ENCODE results near the gene VTI1A. TPM values are rescaled to one million over a fixed set of nuclear protein-coding genes. Genes with fewer than 3 reads are reported as not detected.
"Not testable (repeated sequence)": the region's sequence is repeated elsewhere in the genome, so short reads cannot be mapped to it uniquely, and the experiment has no call there.

VTI1A gene
- total RNA-seq, 1 experiment from 2014 or later, result 30.5 TPM

DNA sequence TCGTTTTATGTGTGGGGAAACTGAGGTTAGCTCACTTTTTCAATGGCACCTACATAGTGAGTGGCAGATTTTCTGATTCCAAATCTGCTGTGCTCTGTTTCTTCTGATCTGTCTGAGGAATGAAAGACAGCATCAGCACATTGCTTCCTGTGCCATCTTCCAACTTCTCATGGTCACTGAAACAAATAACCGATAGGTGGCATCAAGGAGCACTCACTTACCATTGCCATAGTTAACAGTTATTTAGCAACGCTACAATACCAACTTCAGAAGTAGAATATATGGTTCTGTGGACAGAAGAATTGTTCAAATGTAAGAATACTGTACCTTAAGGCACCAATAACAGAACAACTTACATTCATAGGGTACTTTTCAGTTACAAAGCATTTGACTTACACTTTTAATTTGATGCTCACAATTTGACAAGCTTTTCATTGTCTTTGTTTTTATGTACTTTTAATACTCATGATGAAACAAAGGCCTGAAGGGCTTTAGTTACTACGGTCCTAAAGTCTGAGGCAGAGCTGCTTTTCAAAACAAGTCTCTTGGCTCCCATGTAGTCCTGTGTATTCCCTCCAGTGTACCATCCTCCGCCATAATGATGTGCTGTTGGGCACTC lies 274.2 kb downstream of the VTI1A start:
- DNase-seq (ENCODE audit: low spot score), result peak; percentile 77

DNA sequence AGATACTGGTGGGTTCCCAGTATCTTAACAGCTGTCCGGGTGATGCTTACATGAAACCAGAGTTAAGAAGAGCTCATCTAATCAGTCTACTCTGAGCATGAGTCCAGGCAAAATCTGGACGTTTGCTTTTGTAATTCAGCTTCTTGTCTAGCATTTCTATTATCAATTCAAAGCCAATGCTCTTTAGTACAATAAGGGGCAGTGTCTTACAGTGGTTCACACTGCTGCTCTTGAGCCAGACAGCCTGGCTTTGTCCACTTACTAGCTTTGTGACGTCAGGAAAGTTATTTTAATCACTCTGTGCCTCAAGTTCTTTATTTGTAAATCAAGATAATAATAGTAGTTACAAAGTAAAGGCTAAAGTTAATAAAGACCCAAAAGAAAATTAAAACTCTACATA lies 275.7 kb downstream of the VTI1A start:
- no peak for DNase-seq (ENCODE audit: low spot score)

DNA sequence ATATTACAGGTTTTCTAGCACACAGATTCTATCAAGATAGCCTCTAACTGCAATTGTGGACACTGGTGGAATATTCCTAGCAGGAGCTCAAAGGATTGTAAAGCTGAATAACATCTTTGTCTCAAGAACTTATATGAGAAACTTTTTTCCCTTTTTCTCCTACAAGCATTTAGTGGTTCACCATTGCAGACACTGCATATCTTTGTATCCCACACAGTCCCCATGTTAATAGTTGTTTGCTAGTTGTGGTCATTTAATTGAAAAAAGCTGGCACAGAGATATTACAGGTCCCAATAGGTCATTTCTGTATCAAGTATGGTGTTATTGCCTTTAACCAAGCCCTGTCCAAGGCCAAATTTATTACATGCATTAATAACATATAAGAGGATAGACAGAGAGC lies 276.9 kb downstream of the VTI1A start:
- DNase-seq (ENCODE audit: low spot score), result no peak

DNA sequence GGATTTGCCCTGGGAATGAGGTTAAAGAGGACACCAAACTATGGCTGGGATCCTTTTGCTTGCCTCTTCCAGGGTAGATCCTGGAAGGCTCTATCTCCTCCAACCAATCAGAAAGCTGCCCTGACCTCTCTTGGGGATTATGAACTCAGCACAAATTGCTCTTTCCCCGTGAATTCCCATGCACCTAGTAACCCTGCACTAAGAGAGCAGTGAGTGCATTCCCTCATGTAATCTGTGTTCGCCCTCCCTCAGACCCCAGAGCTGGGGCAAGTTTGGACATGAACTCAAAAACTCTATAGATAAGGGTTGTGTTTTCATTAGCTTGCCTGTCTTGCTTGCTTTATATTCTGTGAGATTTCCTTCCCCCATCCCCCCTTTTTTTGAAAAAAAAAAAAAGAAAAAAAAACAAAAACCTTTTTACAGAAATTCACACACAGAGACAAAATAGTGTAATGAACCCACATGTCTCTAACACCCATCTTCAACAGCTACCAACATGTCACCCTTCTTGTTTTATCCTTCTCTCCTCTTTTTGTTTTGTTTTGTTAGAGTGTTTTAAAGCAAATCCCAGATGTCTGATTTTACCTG lies 277.5 kb downstream of the VTI1A start:
- no peak for DNase-seq (ENCODE audit: low spot score)

DNA sequence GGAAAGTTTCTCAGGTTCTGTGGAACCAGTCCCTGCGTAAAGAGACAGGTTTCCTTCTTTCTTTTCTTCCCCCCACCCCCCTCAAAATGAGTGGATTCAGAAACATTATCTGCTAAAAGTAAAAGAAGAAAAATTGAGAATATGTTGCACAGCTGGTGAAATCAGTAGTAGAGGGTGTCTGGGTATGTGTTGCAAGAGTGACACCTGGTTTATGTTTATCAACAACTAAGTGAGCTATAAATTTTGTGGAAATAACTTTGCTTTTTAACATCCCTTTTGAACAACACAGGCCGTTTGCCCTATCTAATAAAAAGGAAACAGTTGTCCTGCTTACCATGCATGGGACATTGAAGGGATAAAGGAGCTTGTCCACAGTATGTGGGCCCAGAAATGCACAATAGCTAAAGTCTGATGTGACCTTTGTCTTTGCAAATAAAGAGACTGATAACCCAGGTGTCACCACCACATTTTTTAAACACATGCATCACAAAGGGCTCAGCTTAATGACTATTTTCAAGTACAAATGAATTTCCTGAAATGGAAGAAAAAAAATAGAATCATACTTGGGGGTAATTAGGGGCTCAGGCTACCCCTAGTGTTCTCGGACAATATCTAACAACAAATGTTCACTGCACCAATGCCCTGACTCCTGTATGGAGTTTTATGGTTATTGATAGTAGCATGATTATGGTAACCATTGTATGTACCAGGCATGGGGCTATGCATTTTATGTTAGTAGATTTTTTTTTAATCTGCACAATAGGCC lies 281.3 kb downstream of the VTI1A start:
- DNase-seq (ENCODE audit: low spot score), result peak; percentile 35

DNA sequence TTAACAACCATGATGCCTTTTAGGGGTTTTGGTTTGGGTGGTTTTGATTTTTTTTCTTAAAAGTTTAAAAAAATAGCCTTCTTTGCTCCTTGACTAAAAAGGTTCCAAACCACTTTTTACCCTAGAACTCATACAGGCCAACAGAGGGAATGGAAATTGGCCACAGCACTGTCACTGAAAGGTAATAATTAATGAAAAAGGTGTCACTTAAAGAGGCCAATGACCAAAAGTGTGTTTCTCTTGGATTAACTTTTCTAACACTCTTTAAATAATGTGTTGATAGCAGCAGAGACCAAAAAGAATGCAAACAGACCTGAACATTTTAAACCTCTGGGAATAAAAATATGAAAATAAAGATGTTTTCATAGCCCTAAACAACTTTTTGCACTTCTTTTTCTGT lies 282.0 kb downstream of the VTI1A start:
- no peak for DNase-seq (ENCODE audit: low spot score)

DNA sequence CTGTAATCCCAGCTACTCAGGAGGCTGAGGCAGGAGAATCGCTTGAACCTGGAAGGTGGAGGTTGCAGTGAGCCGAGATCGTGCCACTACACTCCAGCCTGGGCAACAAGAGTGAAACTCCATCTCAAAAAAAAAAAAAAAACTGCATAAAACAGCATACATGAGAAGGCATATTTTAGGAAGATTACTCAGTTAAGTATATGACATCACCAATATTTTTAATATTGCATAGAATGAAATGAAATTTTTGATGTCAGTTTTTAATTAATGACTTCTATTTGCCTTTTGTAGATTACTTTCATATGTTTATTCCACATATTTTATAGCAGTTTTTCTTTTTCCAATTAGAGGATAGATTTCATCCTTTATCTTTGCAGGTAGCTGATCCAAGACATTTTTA lies 284.4 kb downstream of the VTI1A start:
- DNase-seq (ENCODE audit: low spot score), result not testable (repeated sequence)

DNA sequence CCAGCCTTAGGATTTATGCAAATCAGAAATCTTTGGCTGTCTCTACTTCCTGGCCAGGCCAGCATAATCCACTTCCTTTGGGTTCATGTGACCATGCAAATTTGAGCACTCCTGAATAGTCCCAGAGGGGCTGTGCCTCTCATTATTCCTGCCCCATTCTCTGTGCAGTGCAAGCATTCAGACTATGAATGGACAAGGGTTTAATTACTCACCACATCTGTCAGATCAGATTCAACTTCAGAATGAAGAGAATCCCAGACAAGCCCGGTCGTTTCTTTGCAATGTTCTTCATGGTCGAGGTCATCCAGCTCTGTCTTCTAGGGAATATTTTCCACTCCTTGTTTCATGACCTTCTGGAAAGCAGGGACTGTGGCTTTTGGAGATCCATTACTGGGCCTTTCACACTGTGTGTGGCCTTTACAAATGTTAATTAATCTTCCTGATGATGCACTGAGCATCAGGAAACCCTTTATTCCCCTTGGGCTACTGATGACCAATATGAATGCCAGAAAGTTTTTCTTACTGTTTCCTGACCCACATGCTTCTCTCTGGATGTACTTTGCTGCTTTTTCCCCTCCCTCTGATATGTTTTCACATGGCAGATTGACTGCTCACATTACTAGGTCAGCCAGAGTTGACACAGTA lies 285.4 kb downstream of the VTI1A start:
- no peak for DNase-seq (ENCODE audit: low spot score)

DNA sequence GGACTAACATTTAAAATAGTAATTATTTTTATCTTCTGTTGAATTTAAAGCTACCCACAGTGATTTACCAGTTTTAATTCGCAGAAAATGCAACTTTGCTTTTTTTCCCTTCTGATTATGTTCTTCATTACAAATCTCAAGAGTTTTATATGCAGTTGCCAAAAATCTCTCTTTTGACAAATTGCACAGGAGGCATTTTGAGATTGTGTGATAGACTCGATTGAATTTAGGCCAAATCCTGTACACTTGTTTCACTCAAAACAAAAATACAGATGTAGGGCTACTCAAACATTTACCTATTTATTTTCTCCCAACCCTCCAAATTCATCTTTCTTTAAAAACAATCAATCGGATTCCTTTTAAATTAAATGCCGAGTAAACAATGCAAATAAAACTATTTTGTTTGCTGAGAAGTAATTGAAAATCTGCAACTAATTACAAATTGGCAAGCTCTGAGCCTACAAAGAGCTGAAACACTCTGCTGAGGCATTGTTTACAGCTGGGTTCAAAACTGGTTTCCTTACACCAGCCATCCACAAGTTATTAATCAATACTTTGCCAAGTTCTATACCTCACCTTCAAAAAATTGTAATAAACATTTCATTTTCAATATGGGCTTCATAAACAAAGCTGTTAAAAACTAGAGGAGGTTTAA lies 288.2 kb downstream of the VTI1A start:
- DNase-seq (ENCODE audit: low spot score), result no peak

DNA sequence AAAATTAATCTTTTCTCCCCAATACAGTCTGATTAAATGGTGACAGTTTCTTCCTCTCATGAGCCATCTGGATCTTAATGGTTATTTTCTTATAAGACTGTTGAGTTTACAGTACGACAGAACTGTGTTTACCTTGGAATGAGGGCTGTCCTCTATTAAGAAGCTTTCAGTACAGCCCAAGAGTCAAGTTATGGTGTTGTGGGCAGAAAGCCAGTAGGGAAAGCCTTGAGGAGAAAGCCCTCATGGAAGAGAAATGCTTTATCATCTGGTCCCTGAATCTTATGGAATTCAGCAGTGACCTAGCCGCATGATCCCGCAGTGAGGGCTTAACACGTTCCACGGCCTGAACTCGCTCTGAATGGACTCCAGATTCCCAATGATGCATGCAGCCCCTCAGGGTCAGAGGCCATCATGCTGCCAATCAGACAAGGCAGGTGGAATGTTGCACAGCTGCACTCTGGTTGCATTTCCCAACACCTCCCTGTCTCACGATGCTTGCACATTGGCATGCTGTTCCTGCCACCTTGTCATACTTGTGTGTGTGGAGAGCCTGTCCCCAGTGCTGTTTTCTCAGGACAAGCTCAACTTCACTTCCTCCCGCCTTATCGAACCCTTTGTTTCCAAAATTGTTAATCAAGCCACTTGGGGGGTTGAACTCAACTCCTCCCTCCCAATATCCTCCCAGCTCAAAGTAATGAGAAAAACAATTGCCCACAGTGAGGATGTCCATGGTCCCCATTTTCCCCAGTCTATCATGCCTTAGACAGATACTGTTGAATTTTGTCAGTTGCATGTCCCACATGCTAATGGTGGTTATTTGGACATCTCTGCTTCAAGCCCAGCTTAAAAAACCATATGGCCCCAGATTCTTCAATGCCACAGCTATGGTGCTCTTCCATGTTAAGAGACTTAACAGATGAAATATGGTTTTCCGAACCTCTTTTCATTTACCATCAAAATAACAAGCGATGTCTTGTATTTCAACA lies 291.9 kb downstream of the VTI1A start:
- DNase-seq (ENCODE audit: low spot score), result no peak

DNA sequence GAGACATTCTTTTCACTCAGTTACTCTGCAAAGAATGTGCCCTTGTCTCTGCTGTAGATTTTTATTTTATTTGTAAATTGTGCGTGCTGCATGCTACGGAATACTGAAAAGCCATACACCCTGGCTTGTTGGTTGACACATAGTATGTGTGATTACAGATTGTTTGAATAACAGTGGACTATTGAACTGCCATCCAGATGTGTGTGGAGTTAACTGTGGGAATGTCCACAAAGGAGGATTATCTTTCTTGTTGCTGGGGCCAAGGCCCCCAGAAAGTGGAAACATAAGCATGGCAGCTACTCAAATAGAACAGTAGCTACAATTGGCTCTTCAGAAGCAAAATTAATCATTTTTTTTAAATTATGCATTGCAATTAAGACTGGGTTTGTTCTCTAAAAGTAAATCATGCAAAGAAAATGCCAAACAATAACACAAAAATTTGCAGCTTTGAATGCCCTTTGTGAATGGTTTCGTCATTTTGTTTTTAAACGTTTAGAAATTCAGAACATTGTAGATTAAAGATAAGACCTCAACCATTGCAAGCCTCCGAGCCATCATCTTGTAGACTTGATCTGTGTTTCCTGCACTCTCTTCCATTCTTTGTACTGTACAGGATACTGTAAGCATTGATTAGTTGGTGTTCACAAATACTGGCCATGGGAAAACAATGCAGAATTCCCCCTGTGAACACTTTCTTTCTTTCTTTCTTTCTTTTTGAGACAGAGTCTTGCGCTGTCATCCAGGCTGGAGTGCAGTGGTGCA lies 292.8 kb downstream of the VTI1A start:
- no peak for DNase-seq (ENCODE audit: low spot score)

DNA sequence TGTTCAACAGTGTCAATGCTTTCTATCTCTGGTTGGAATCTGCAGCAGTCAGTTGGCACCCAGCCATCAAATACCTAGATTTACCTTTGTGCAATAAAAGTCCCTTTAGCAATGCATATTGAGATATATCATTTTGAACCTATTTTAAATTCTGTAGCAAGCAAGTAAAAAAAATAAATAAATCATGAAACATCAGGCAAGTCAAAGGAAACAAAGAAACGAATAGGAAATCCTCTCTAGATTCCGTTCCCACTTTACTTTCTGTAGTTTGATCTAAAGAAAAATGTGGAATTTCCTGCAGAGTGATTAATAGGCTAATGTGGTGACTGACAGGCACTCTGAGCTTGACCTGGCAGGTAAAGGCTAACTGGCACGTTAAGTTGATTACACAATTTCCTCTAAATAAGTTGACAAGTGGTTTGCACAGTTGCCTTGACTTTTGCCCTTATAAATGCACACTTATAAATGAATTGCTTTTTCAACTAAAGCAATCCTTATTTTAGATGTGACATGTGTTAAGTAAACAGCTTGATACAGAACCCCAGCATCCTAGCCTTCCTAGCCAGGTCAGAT lies 294.9 kb downstream of the VTI1A start:
- DNase-seq (ENCODE audit: low spot score), result peak; percentile 90

DNA sequence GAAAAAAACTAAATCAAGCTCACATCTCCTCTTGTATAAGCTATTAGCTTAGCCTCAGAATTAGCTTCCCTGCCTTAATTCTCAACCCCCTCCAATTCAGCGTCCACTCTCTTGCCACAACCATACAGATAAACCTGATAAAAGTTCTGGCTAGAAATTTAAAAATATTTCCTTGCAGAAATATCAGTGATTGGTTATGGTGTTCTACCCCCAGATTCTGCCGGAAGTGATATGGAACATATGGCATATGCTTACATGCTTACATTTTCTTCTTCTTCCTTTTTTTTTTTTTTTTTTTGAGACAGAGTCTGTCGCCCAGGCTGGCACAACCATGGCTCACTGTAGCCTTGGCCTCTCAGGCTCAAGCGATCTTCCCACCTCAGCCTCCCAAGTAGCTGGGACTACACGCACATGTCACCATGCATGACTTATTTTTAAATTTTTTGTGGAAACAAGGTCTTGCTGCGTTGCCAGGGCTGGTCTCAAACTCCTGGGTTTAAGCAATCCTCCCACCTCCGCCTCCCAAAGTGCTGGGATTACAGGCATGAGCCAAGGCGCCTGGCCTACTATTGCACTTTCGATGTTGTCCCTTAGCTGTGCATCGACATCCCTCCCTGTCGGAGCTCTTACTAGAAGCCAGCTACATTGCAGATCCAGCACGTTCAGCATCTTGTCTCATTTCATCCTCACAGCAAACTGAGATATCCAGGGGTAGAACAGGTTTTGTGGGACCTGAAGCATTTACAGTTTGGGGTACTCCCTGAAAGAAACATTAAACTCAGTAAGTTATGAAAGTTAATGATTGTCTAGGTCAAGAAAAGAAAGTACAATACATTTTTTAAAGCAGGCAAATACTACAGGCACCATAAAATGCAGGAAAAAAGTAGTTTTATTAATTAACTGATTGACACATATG lies 297.4 kb downstream of the VTI1A start:
- peak; percentile 22 for DNase-seq (ENCODE audit: low spot score)

DNA sequence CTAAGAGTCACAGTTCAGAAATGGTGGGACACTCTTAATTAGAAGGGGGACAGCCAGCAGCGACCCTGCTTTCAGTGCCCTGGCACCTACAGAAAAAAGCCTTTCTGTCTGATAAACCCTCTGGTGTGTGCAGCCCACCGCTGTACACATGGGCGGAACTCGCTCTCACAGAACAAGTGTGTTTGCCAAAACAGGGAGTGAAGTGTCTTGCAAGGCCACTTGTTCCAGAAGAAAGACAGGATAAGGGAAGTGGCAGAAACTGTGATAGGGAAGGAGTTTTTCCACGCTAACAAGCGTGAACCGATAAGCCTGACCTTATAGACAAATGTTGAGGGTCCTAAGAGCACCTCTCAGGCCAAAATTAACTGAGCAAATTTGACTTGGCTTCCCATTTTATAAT lies 299.3 kb downstream of the VTI1A start:
- no peak for DNase-seq (ENCODE audit: low spot score)

DNA sequence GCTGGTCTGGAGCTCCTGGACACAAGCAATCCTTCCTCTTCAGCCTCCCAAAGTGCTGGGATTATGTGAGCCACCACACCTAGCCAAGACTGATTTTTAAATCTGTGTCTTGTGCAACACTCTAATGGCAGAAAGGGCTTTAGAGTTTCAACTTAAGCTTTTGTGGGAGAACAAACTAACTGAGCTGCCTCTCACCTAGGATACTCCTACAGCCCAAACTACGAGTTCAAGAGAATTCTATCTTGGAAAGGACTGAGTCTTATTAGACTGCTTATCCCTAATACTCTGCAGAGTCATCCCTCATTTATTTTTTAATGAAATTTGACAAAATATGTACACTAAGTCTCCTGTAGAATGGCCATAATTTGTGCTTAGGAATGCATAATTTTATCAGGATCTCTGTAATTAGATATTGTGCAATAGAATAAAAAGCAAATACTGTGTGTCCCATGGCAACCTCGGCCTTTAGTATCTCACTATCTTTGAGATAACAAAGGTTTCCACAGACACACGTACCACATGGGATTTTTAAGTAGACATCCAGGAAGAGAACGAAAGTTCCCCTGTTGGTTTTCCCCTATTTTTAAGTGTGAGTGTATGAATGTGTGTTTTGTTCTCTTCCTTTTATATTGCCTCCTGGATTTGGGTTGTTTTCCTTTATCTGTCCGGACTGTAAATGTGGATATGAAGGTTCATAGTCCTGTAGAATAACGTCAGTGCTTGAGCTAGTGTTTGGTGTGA lies 303.6 kb downstream of the VTI1A start:
- peak; percentile 35 for DNase-seq (ENCODE audit: low spot score)

DNA sequence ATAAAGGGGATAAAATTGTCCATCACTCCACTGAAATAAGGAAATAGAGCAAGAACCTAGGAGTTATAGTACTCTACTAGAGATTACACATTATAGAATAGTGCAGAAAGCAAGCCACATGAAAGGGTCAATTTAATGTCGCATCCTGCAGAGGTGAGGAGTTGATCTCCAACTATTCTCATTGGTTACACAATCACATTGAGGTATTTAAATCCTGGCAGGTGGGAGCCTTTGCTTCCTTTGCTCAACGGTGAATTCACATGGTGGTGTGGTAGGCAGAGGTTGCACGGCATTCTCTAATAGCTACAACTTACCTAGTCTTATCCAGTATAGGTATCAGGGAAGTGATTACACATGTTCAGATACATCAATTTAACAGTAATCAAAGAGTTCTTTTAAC lies 304.6 kb downstream of the VTI1A start:
- no peak for DNase-seq (ENCODE audit: low spot score)

DNA sequence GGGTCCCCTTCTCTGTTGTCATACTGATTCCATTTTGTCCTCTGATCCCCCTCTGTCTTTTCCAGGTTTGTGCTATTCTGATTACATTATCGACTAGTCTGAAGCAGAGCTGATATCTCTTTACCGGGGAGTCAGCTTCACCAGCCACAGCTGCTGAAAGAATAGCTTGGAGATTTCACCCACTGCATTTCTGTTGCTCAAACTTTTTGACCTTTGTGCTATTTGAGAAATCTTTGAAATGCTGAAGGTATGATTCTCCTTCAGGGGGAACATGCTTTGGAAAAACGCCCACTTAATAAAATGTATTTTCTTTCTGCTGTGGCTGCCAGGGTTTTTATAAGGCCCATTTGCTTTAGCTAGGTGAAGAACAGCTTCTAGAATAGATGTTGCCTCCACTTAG lies 305.3 kb downstream of the VTI1A start:
- DNase-seq (ENCODE audit: low spot score), result no peak

DNA sequence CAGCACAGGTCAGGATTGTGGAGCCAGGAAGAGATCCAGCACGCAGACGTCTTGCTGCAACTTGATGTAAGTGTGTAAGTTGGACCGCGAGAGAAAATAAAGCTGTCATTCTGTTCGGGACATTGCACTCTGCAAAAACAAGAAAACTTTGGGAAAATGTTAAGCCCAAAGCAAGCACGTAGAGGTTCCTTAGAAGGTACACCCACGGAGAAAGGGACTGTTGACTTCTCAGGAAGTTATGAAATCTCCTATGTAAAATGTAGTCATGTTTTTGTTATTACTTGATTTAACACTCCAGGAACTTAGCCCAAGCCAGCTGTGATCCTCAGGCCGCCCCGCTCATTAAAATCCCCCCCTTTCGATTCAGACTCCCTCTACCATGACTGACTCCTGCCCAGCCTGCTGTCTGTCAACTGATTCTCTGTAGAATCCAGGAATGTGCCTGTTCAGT lies 307.0 kb downstream of the VTI1A start:
- no peak for DNase-seq (ENCODE audit: low spot score)
